22Rv1 (cell line): ENCODE measurements around the gene MYCBP.

Source experiments
- H3K27ac ChIP-seq: fragments of 450-650 bp; 2 replicates; pipeline ENCODE4 v1.5.1; 2017
- CTCF ChIP-seq: fragments of 450-650 bp; IDR thresholded peaks from 2 replicates; pipeline ENCODE4 v1.5.1; 2017; ENCODE audit warnings: mild to moderate bottlenecking
- ZFX ChIP-seq: fragments of 450-650 bp; IDR thresholded peaks from 2 replicates; pipeline ENCODE4 v1.6.1; 2017; ENCODE audit warnings: antibody characterized with exemption, borderline replicate concordance

Gene MYCBP

GRCh38 chr1:38905985-38906384 lies 32.8 kb upstream of the MYCBP start:
- no peak for TF ChIP-seq ZFX
- no peak for TF ChIP-seq CTCF
- H3K27ac ChIP-seq: no peak overlapping the region

- TF ChIP-seq CTCF: no peak
- no peak for TF ChIP-seq ZFX
- no peak overlapping the region for H3K27ac ChIP-seq
These were observed 26.4 kb upstream of the MYCBP start for GRCh38 chr1:38899560-38899959.

GRCh38 chr1:38898653-38899230 lies 25.6 kb upstream of the MYCBP start:
- TF ChIP-seq ZFX (no peak), CTCF (no peak)
- no peak overlapping the region for H3K27ac ChIP-seq

- TF ChIP-seq CTCF (no peak), ZFX (no peak)
- no peak overlapping the region for H3K27ac ChIP-seq
These were observed 23.0 kb upstream of the MYCBP start for GRCh38 chr1:38896169-38896568.

- no peak for TF ChIP-seq CTCF
- no peak for TF ChIP-seq ZFX
- no peak overlapping the region for H3K27ac ChIP-seq
These were observed 19.8 kb upstream of the MYCBP start for GRCh38 chr1:38892976-38893375.

GRCh38 chr1:38891753-38892152 lies 18.6 kb upstream of the MYCBP start:
- TF ChIP-seq ZFX: no peak
- no peak for TF ChIP-seq CTCF
- H3K27ac ChIP-seq: no peak overlapping the region

- no peak overlapping the region for H3K27ac ChIP-seq
- TF ChIP-seq CTCF (no peak), ZFX (no peak)
These were observed 16.4 kb upstream of the MYCBP start for GRCh38 chr1:38889589-38889988.
